GM18861 (cell line): ENCODE results near the gene RPAP3.

Experiments
- ATAC-seq: cut with Tn5 transposase; IDR thresholded peaks from one replicate; pipeline ENCODE4 v1.9.1; 2021; ENCODE audit not compliant: unreplicated experiment

The RPAP3 gene

GRCh38 chr12:47705566-47706425 lies at the start of gene RPAP3:
Gene RPAP3, minus strand, starts transcription at chr12:47706030. Its CDS starts 3,190 bp downstream, at chr12:47702840.
- peak; percentile 70 for ATAC-seq

- no peak for ATAC-seq
Measured at GRCh38 chr12:47754881-47755280, 49.1 kb upstream of the RPAP3 start.

GRCh38 chr12:47754126-47754525 lies 48.3 kb upstream of the RPAP3 start:
- ATAC-seq = no peak

GRCh38 chr12:47753021-47754001 lies 47.5 kb upstream of the RPAP3 start:
- peak; percentile 44 for ATAC-seq

- no peak for ATAC-seq
Measured at GRCh38 chr12:47752552-47752951, 46.7 kb upstream of the RPAP3 start.

- no peak for ATAC-seq
Measured at GRCh38 chr12:47752121-47752520, 46.3 kb upstream of the RPAP3 start.

- ATAC-seq = no peak
Measured at GRCh38 chr12:47751561-47751960, 45.7 kb upstream of the RPAP3 start.

- no peak for ATAC-seq
Measured at GRCh38 chr12:47750916-47751470, 45.2 kb upstream of the RPAP3 start.

- ATAC-seq = no peak
Measured at GRCh38 chr12:47750229-47750798, 44.5 kb upstream of the RPAP3 start.

GRCh38 chr12:47748899-47749298 lies 43.1 kb upstream of the RPAP3 start:
- ATAC-seq = no peak

- no peak for ATAC-seq
Measured at GRCh38 chr12:47748507-47748828, 42.6 kb upstream of the RPAP3 start.

- no peak for ATAC-seq
Measured at GRCh38 chr12:47747596-47748506, 42.0 kb upstream of the RPAP3 start.

GRCh38 chr12:47747126-47747525 lies 41.3 kb upstream of the RPAP3 start:
- peak; percentile 42 for ATAC-seq

- ATAC-seq = no peak
Measured at GRCh38 chr12:47746523-47746922, 40.7 kb upstream of the RPAP3 start.

GRCh38 chr12:47746073-47746472 lies 40.2 kb upstream of the RPAP3 start:
- ATAC-seq = no peak

- ATAC-seq = no peak
Measured at GRCh38 chr12:47745485-47746041, 39.7 kb upstream of the RPAP3 start.

GRCh38 chr12:47744778-47745436 lies 39.1 kb upstream of the RPAP3 start:
- no peak for ATAC-seq

GRCh38 chr12:47744005-47744651 lies 38.3 kb upstream of the RPAP3 start:
- ATAC-seq = no peak
